HG03108 (cell line): ENCODE data around the gene GRAMD4.
A peak's percentile ranks its signal among the peaks of the same experiment; 100 is the strongest.

Experiments used
- ATAC-seq: cut with Tn5 transposase; IDR thresholded peaks from one replicate; pipeline ENCODE4 v1.9.1; 2021; ENCODE audit warnings: moderate library complexity; ENCODE audit not compliant: unreplicated experiment

GRAMD4 gene

DNA sequence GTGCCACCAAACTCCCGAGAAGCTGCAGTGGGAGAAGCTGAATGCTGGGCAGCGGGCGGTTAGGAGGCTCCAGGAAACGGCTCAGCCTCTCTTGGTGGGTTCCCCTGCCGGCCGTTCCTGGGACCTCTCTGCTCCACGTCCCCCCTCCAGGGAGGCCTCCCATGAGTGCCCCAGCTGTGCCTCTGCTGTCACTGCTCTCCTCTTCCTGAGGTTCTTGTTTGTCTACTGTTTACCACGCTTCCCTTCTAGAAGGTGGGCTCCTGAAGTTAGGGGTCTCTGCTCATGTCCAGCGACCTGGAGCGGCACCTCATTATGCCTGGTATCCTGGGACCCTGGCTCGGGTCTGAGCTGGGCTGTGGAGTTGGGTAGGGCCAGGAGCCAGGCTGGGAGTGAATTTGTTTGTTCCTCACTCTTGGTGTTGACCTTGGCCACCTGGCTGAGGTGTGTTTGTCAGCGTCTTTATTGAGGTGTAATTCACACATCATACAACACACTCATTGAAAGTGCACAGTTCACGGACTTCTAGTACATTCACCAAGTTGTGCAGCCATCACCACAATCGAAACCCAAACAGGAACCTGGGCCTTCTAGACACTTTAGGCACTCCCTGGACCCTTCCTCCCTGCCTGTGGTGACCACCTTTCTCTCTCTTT, 37.8 kb upstream of the GRAMD4 start:
- ATAC-seq, result no peak

- no peak for ATAC-seq
Observed at GRCh38 chr22:46583571-46583970, 36.6 kb upstream of the GRAMD4 start.

- ATAC-seq, result no peak
Observed at GRCh38 chr22:46584081-46584921, 35.9 kb upstream of the GRAMD4 start.

- no peak for ATAC-seq
Observed at GRCh38 chr22:46585340-46586122, 34.7 kb upstream of the GRAMD4 start.

DNA sequence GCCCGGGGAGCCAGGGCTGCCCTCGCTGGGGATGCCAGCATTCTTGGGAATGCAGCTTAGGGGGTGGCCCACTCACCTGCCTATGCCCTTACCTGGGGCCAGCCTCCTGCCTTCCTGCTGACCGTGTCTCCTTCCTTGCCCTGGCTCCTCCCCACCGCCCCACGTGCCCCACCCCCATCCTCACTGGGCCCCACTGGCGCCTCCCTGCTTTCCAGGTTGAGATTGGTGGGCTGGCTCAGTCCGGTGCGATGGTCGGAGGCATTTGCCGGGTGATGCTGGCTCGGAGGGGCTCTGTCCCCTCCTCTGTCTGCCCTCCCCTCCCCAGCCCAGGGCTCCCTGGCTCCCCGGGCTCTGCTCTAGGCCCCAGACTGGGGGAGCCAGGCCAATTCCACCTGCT, 34.1 kb upstream of the GRAMD4 start:
- ATAC-seq, result no peak

DNA sequence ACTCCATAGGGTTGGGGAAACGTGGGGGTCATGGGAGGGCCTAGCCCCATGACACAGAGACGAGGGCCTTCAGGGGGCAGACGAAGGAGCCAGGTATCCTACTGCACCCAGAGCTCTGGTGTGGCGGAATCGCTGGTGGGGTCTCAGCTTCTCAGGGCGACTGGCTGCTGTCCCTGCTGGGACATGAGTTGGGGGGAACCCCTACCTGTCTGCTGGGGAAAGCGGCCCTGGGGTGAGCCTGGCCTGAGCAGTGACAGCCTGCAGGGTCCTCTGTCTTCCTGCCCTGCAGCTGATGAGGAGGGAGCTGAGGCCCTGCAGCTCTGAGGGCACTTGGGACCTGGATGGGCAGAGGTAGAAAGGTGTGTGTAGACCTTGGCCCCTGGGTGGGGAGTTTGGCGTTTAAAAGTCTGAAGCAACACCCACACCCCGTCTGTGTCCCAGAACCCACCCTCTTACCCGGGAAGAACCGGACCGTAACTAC, 33.6 kb upstream of the GRAMD4 start:
- ATAC-seq, result no peak

DNA sequence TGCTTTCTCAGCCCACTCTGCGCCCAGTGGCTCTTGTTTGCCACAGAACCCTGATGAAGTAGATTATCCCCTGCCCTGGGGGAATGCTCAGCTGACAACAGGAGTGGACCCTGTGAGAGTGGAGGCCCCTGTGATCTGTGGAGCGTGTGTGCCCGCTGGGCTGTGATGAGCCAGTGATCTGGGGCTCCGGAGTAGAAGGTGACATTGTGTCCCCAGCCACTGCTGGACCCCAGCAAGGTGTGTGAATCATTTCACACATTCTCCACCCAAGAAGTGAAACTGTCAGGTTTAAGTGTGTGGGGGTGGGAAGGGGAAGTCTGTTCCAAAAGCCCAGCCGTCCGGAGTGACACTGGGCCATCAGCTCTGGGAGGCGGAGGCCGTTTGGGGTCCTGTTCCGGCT, 33.1 kb upstream of the GRAMD4 start:
- peak; percentile 35 for ATAC-seq

- ATAC-seq, result peak; percentile 56
Observed at GRCh38 chr22:46587492-46588278, 32.5 kb upstream of the GRAMD4 start.

GRCh38 chr22:46588279-46589140, 31.7 kb upstream of the GRAMD4 start:
- no peak for ATAC-seq

GRCh38 chr22:46589141-46589748, 30.9 kb upstream of the GRAMD4 start:
- ATAC-seq, result no peak

DNA sequence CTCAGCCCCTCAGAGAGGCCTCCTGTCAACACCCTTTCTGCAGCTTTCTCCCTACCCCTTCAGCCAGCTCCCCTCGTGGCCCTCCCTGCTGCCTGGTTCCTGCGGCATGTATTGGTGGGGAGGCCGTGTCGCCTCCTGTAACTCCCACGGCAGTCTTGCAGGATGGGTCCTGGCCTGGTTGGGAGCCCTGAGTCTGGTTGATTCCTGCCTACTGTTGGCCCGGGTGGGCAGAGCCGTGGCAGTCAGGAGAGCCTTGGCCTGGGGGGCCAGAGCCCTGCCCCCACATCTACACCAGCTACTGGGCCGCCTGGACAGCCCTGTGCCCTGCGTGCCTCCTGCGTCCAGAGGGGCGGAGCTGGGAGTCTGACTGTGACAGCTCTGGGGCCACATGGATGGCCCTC, 30.3 kb upstream of the GRAMD4 start:
- ATAC-seq, result no peak

GRCh38 chr22:46590334-46590733, 29.9 kb upstream of the GRAMD4 start:
- ATAC-seq, result no peak

GRCh38 chr22:46591930-46592329, 28.3 kb upstream of the GRAMD4 start:
- no peak for ATAC-seq

- ATAC-seq, result peak; percentile 35
Observed at GRCh38 chr22:46592390-46592872, 27.8 kb upstream of the GRAMD4 start.

- peak; percentile 38 for ATAC-seq
Observed at GRCh38 chr22:46593211-46593681, 26.9 kb upstream of the GRAMD4 start.

DNA sequence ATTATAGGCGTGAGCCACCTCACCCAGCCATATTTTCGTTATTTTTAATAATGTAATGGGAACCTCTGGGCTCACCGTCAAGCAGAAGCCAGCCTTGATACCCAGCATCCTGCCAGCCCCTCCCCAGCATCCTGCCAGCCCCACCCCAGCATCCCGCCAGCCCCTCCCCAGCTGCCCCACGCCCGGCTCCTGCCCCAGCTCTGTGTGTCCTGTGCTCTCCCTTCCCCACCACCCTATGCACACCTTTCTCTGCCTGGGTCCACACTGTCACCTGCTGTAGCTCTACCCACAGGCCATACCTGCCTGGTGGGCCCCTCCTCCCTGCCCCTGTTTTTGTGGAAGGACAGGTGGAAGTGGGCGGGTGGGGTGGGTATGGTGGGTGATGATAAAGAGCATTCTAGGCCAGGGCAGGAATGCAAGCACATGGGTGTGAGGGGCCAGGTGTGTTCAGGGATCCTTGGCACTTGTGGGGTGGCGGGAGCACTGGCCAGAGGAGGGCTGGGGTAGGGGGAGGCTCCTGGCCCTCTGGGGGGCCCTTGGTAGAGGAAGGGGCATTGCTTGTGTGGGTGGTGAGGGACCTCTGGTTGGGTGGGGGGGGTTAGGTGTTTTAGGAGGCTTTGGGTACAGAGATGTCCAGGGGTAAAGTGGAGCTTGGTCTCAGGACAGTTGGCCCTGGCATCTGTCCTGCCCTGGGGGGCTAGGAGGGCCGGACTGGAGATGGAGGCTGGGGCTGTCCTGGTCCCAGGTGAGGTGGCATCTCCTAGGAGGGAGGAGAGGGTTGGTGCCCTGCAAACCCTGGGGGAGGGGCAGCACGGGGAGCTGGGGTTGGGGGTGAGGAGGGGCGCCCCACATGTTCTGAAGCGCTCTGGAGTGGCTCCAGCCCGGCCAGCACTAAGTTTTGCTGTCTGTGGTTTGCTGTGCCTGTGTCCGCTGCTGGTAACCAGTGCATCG, 25.9 kb upstream of the GRAMD4 start:
- ATAC-seq, result no peak

GRCh38 chr22:46594947-46595298, 25.3 kb upstream of the GRAMD4 start:
- ATAC-seq, result no peak

- no peak for ATAC-seq
Observed at GRCh38 chr22:46595545-46595944, 24.6 kb upstream of the GRAMD4 start.
